Choroid plexus epithelial cell (primary cell): ENCODE data around the gene STRN3.
"Not testable (repeated sequence)": the region's sequence is repeated elsewhere in the genome, so short reads cannot be mapped to it uniquely, and the experiment has no call there.

ENCODE experiments used
- DNase-seq: peaks from one replicate; pipeline ENCODE4 v3.0.0-alpha.2; 2010; ENCODE audit warnings: low read depth
- H3K4me3 ChIP-seq: 2 replicates; pipeline ENCODE4 v1.5.1; 2011; ENCODE audit warnings: low read depth, mild to moderate bottlenecking, control low read depth, low read length, moderate library complexity
- TF ChIP-seq, protein P1 (sequence below): conservative IDR thresholded peaks from 2 replicates; pipeline ENCODE4 v1.5.1; 2011; ENCODE audit warnings: low read depth, mild to moderate bottlenecking, control low read depth, inconsistent platforms, low read length, moderate library complexity

Gene STRN3

DNA sequence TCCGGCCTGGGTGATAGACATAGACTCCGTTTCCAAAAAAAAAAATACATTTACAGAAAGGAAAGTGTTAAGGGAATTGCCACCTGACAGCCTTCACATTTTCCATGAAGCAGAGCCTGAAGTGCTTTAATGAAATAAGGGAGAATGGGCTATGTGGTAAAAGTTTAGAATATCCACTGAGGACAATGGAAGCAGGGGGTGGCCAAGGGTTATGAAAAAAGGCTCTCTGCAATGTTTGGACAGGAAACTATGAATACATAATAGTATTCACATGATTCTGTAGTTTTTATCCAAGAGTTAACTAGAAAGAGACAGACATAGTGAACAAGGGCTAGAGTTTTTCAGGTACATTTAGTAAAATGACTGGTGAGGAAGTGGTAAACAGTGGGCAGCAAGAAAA, 76.5 kb downstream of the STRN3 start:
- no peak for DNase-seq
- H3K4me3 ChIP-seq, result no peak overlapping the region
- TF ChIP-seq, protein P1, sequence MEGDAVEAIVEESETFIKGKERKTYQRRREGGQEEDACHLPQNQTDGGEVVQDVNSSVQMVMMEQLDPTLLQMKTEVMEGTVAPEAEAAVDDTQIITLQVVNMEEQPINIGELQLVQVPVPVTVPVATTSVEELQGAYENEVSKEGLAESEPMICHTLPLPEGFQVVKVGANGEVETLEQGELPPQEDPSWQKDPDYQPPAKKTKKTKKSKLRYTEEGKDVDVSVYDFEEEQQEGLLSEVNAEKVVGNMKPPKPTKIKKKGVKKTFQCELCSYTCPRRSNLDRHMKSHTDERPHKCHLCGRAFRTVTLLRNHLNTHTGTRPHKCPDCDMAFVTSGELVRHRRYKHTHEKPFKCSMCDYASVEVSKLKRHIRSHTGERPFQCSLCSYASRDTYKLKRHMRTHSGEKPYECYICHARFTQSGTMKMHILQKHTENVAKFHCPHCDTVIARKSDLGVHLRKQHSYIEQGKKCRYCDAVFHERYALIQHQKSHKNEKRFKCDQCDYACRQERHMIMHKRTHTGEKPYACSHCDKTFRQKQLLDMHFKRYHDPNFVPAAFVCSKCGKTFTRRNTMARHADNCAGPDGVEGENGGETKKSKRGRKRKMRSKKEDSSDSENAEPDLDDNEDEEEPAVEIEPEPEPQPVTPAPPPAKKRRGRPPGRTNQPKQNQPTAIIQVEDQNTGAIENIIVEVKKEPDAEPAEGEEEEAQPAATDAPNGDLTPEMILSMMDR, result no peak

GRCh38 chr14:30943694-30944093, 82.5 kb downstream of the STRN3 start:
- DNase-seq, result no peak
- TF ChIP-seq, protein P1, result no peak
- H3K4me3 ChIP-seq, result no peak overlapping the region

DNA sequence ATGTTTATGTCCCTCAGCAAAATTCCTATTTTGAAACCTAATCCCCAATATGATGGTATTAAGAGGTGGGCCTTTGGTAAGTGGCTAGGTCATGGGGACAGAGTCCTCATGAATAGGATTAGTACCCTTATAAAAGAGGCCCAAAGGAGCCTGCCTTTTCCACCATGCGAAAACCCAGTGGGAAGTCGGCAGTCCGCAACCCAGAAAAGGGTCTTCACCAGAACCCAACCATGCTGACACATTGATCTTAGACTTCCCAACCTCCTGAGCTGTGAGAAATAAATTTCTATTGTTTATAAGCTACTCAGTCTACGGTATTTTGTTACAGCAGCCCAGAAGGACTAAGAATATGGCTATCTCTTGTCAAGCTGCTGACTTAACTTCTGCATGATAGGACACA, 85.3 kb downstream of the STRN3 start:
- H3K4me3 ChIP-seq, result no peak overlapping the region
- TF ChIP-seq, protein P1, result no peak
- DNase-seq, result no peak

- TF ChIP-seq, protein P1, result no peak
- no peak overlapping the region for H3K4me3 ChIP-seq
- DNase-seq, result no peak
Observed at GRCh38 chr14:30938617-30939016, 87.6 kb downstream of the STRN3 start.

GRCh38 chr14:30935445-30935844, 90.7 kb downstream of the STRN3 start:
- no peak overlapping the region for H3K4me3 ChIP-seq
- TF ChIP-seq, protein P1, result no peak
- no peak for DNase-seq

DNA sequence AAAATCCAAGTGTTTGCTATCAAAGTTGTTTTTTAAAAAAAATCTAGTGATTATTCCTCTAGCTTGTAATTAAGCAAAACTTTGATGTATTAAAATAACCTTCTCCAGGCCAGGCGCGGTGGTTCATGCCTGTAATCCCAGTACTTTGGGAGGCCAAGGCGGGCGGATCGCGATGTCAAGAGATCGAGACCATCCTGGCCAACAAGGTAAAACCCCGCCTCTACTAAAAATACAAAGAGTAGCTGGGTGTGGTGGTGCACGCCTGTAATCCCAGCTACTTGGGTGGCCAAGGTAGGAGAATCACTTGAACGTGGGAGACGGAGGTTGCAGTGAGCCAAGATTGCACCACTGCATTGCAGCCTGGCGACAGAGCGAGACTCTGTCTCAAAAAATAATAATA, 92.2 kb downstream of the STRN3 start:
- H3K4me3 ChIP-seq, DNase-seq: not testable (repeated sequence)

GRCh38 chr14:30928462-30928861, 97.7 kb downstream of the STRN3 start:
- no peak for DNase-seq
- H3K4me3 ChIP-seq, result no peak overlapping the region
- TF ChIP-seq, protein P1, result no peak

- no peak overlapping the region for H3K4me3 ChIP-seq
- DNase-seq, result no peak
- TF ChIP-seq, protein P1, result no peak
Observed at GRCh38 chr14:30925254-30925653, 100.9 kb downstream of the STRN3 start.
